Stimulated activated naive CD8-positive, alpha-beta T cell treated with anti-CD3 and anti-CD28 coated beads, Interleukin-15, Interleukin-2, amounts not matched to agents 100 ng/mL and 50 ng/mL, for 24 hours (primary cell): ENCODE results near the gene ZFP91.
A peak's percentile ranks its signal among the peaks of the same experiment; 100 is the strongest.

Experiments
- H3K27ac Mint-ChIP-seq: one replicate; pipeline ENCODE4 v1.8.0; 2021; ENCODE audit warnings: mild to moderate bottlenecking, mixed read lengths
- H3K27me3 Mint-ChIP-seq: one replicate; pipeline ENCODE4 v1.8.0; 2021; ENCODE audit warnings: mixed read lengths
- H3K36me3 Mint-ChIP-seq: one replicate; pipeline ENCODE4 v1.8.0; 2021; ENCODE audit warnings: low read depth, mixed read lengths
- H3K4me1 Mint-ChIP-seq: one replicate; pipeline ENCODE4 v1.8.0; 2021; ENCODE audit warnings: low read depth, mixed read lengths
- H3K4me3 Mint-ChIP-seq: one replicate; pipeline ENCODE4 v1.8.0; 2021; ENCODE audit warnings: mild to moderate bottlenecking, mixed read lengths
- H3K9me3 Mint-ChIP-seq: one replicate; pipeline ENCODE4 v1.8.0; 2021; ENCODE audit warnings: mixed read lengths

Gene ZFP91

DNA sequence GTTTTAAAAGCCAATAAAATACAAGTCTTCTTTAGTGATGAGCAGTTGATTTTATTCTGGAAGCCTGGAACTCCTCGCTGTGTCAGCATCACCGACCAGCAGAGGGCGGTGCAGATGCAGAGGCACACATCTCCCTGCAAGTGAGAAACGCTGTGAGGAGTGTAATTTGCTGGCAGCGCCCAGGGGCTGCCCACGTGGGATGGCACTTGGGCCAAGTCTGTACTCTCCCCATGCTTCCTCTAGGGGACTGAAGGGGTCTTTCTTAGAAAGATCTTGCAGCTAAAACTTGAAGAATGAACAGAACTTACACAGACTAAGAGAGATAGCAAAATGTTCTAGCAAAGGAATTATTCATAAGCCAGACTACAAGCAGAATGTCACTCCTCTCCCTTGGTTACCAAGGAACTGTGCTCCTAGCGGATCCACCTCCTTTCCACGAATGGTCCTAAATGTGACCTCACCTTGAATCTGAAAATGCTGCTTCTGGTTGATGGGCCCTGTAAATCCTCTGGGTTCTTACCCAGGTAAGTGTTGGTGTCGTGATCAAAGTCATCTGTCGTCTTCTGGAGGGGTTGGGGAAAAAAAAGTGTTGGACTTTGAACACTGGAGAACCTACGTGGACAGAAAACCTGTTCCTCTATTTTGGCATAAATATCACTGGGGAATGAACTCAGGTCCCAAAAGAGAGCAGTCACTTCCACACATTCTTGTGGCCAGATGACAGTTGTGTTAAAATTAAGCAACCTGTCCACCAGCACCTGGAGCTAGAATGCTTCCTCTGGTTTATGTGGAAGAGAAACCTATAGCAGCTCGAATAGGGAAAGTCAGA lies 75.4 kb downstream of the ZFP91 start:
- H3K36me3 Mint-ChIP-seq, result no peaks in the 10 kb centered on the region
- H3K4me3 Mint-ChIP-seq, result no peak overlapping the region
- H3K27ac Mint-ChIP-seq, result peak overlapping the region; percentile 38
- H3K27me3 Mint-ChIP-seq, result no peaks in the 10 kb centered on the region
- no peaks in the 10 kb centered on the region for H3K9me3 Mint-ChIP-seq
- peaks cover 18% of the 10 kb centered on the region for H3K4me1 Mint-ChIP-seq

DNA sequence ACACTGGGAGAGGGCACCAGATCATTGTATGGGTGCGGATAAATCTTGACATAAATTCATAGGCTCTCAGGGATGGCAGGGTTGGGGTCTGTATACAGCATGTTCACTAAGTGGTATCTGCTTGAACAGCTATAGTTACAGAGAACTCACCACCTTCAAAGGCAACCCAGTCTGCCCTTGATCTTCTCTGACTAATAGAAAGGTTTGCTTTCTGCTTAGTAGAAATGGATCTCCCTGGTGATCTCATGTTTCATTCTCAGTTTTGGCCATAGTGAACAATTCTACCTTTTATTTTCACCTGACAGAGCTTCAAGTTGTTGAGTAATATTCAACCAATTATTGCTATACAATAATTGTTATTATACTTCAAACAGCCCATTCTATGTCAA lies 76.0 kb downstream of the ZFP91 start:
- Mint-ChIP-seq H3K27ac (no peak overlapping the region), H3K4me1 (peaks cover 18% of the 10 kb centered on the region), H3K27me3 (no peaks in the 10 kb centered on the region), H3K36me3 (no peaks in the 10 kb centered on the region), H3K9me3 (no peaks in the 10 kb centered on the region), H3K4me3 (no peak overlapping the region)

DNA sequence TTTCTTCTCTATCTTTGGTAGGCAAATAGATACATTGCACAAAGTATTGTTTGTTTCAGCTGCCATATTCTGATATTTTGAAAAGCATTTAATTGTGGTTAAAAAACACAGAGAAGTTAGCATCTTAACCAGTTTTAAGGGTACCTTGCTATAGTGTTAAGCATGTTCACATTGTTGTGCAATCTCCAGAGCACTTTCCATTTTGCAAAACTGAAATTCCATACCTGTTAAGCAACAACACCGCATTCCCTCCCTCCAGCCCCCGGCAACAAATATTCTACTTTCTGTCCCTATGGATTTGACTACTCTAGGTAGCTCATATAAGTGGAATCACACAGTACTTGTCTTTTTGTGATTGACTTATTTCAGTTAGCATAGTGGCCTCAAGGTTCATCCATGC lies 77.5 kb downstream of the ZFP91 start:
- H3K9me3 Mint-ChIP-seq, result no peaks in the 10 kb centered on the region
- H3K36me3 Mint-ChIP-seq, result no peaks in the 10 kb centered on the region
- H3K4me3 Mint-ChIP-seq, result no peak overlapping the region
- no peak overlapping the region for H3K27ac Mint-ChIP-seq
- no peaks in the 10 kb centered on the region for H3K27me3 Mint-ChIP-seq
- H3K4me1 Mint-ChIP-seq, result peaks cover 18% of the 10 kb centered on the region

DNA sequence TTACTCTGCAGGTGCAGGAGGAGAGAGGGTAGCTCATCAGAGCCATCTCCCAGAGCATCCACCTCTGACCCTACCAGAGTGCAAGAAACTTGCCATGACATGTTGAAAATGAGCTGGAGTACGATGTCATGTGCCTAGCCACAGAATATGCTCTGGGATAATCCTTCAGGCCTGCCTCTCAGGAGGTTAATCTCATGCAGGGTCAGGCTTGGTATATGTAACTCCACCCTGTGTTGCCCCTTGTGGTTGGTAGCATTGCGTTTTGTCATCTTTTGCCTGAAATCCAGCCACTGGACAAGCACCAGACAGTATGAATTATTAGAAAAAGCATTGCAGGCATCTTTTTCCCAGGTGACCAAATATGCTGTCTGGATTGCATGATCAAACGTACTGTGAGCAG lies 79.8 kb downstream of the ZFP91 start:
- H3K4me1 Mint-ChIP-seq, result peaks cover 18% of the 10 kb centered on the region
- H3K9me3 Mint-ChIP-seq, result no peaks in the 10 kb centered on the region
- no peak overlapping the region for H3K27ac Mint-ChIP-seq
- H3K4me3 Mint-ChIP-seq, result no peak overlapping the region
- no peaks in the 10 kb centered on the region for H3K27me3 Mint-ChIP-seq
- no peaks in the 10 kb centered on the region for H3K36me3 Mint-ChIP-seq

DNA sequence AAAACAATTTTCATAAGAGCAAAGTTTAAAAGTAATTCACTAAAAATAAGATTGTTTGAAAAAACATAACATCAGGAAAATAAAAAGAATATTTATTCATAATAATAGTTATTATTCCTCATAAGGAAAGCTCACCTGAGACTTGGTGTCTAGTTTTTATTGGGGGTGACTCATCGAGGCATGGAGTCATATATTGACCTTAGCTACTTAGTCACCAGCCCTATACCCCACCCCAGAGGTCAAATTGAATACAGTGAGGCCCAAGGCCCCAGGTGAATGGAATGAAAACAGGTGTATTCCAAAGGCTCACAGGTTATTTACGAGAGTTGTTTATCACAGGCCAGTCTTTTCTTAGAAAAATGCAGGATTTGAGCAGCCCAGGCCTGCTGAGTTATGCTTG lies 80.5 kb downstream of the ZFP91 start:
- H3K4me3 Mint-ChIP-seq, result no peak overlapping the region
- peaks cover 11% of the 10 kb centered on the region for H3K4me1 Mint-ChIP-seq
- H3K27ac Mint-ChIP-seq, result no peak overlapping the region
- peaks cover 2% of the 10 kb centered on the region for H3K27me3 Mint-ChIP-seq
- H3K9me3 Mint-ChIP-seq, result no peaks in the 10 kb centered on the region
- H3K36me3 Mint-ChIP-seq, result no peaks in the 10 kb centered on the region

DNA sequence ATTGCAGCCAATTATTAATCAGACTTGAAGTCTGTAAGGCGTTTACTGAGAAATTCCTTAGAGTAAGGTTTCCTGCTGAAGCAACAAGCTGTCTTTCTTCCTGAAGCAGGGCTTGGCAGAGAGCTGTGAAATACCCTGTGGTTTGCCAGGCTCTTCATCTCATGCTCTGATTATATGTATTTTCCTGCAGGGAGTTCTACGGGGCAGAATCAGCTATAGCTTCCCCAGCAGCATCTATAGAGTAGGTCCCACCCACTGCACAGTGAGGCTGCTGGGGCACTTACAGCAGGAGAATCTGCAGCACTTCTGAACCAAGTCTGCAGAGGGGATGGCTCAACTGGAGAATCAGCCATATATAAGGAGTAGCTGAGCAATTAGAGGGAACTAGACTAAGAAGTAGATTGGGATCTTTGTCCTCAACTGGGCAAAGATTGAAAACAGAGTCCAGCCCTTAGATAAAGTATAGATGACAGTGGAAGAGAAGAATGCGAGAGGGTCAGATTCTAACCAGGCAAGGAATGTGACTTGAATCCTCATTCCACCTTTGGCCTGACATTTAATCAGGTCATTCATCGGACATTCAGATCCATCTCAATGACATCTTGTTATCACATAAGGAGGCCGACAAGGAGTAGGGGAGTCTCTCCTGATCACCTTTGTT lies 81.2 kb downstream of the ZFP91 start:
- Mint-ChIP-seq H3K36me3 (no peaks in the 10 kb centered on the region), H3K9me3 (no peaks in the 10 kb centered on the region), H3K4me3 (no peak overlapping the region), H3K27me3 (peaks cover 4% of the 10 kb centered on the region), H3K4me1 (peaks cover 4% of the 10 kb centered on the region), H3K27ac (no peak overlapping the region)
